Testis (tissue), 2 donors: ENCODE measurements around the gene U2AF1L4.

Source experiments
- CTCF ChIP-seq, 3 experiments: fragments of 450-650 bp in 2 of 3; fragments of 200-600 bp in 1 of 3; sonication (generic) in 1 of 3; IDR thresholded peaks; one replicate each; pipeline ENCODE4 v1.5.1; 2016 to 2019; ENCODE audit warnings: antibody characterized with exemption in 3 of 3, mild to moderate bottlenecking in 2 of 3, moderate library complexity in 1 of 3
- POLR2A ChIP-seq: fragments of 450-650 bp; IDR thresholded peaks from one replicate; pipeline ENCODE4 v1.6.1; 2017; ENCODE audit warnings: antibody characterized with exemption, mild to moderate bottlenecking, moderate library complexity

DNA sequence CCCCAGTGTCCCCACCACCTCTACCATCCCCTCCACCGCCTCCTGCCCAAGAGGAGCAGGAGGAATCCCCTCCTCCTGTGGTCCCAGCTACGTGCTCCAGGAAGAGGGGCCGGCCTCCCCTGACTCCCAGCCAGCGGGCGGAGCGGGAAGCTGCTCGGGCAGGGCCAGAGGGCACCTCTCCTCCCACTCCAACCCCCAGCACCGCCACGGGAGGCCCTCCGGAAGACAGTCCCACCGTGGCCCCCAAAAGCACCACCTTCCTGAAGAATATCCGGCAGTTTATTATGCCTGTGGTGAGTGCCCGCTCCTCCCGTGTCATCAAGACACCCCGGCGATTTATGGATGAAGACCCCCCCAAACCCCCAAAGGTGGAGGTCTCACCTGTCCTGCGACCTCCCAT lies 24.6 kb downstream of the U2AF1L4 start:
- no peak for TF ChIP-seq POLR2A
- no peak for TF ChIP-seq CTCF (IDR thresholded peaks at IDR 0.05)
